Neutrophil (primary cell): ENCODE measurements around the gene B3GALT6.
"Not testable (repeated sequence)": the region's sequence is repeated elsewhere in the genome, so short reads cannot be mapped to it uniquely, and the experiment has no call there.

Source experiments
- H3K27ac ChIP-seq: fragments of 200-600 bp; sonication (generic); 2 replicates; pipeline ENCODE4 v1.5.1; 2016; ENCODE audit warnings: mild to moderate bottlenecking, moderate library complexity
- H3K27me3 ChIP-seq: fragments of 200-600 bp; sonication (generic); 2 replicates; pipeline ENCODE4 v1.6.0; 2016; ENCODE audit warnings: mild to moderate bottlenecking
- H3K36me3 ChIP-seq: fragments of 200-600 bp; sonication (generic); 2 replicates; pipeline ENCODE4 v1.5.1; 2017
- H3K4me1 ChIP-seq, 2 experiments: fragments of 200-600 bp in 1 of 2; sonication (generic) in 1 of 2; 1 replicate in 1 of 2; 2 replicates in 1 of 2; pipeline versions ENCODE4 v1.5.1 to v1.6.1; 2013 to 2016; ENCODE audit warnings: low read depth in 1 of 2, low read length in 1 of 2, mild to moderate bottlenecking in 1 of 2, moderate library complexity in 1 of 2; ENCODE audit not compliant: control insufficient read depth in 1 of 2, insufficient read depth in 1 of 2
- H3K4me3 ChIP-seq, 2 experiments: fragments of 200-600 bp in 1 of 2; sonication (generic) in 1 of 2; 1 replicate in 1 of 2; 2 replicates in 1 of 2; pipeline ENCODE4 v1.5.1; 2013 to 2016; ENCODE audit warnings: low read depth in 1 of 2, low read length in 1 of 2, mild to moderate bottlenecking in 1 of 2, moderate library complexity in 1 of 2
- H3K9me3 ChIP-seq: fragments of 200-600 bp; sonication (generic); 2 replicates; pipeline ENCODE4 v1.5.1; 2016
- CTCF ChIP-seq: fragments of 200-600 bp; sonication (generic); IDR thresholded peaks from 2 replicates; pipeline ENCODE4 v1.5.1; 2016; ENCODE audit warnings: antibody characterized with exemption

The B3GALT6 gene

GRCh38 chr1:1187938-1188337 lies 44.1 kb upstream of the B3GALT6 start:
- no peaks in the 10 kb centered on the region for H3K36me3 ChIP-seq
- H3K4me3 ChIP-seq = no peak overlapping the region
- no peaks in the 10 kb centered on the region for H3K9me3 ChIP-seq
- peaks cover 7 to 8% of the 10 kb centered on the region in 2 experiments for H3K4me1 ChIP-seq
- no peak for TF ChIP-seq CTCF
- no peak overlapping the region for H3K27ac ChIP-seq
- H3K27me3 ChIP-seq = peaks cover 15% of the 10 kb centered on the region

- no peaks in the 10 kb centered on the region for H3K9me3 ChIP-seq
- H3K27me3 ChIP-seq = peaks cover 12% of the 10 kb centered on the region
- H3K27ac ChIP-seq = no peak overlapping the region
- no peaks in the 10 kb centered on the region for H3K36me3 ChIP-seq
- no peak overlapping the region for H3K4me3 ChIP-seq
- H3K4me1 ChIP-seq = peaks cover 7 to 8% of the 10 kb centered on the region in 2 experiments
- TF ChIP-seq CTCF = no peak
Measured at GRCh38 chr1:1189111-1189510, 42.9 kb upstream of the B3GALT6 start.

GRCh38 chr1:1191734-1192133 lies 40.3 kb upstream of the B3GALT6 start:
- Histone ChIP-seq H3K36me3 (no peaks in the 10 kb centered on the region), H3K4me1 (peaks cover 7 to 8% of the 10 kb centered on the region in 2 experiments), H3K27me3 (peaks cover 27% of the 10 kb centered on the region), H3K4me3 (no peak overlapping the region), H3K9me3 (no peaks in the 10 kb centered on the region), H3K27ac (no peak overlapping the region)
- TF ChIP-seq CTCF = no peak

GRCh38 chr1:1194723-1195122 lies 37.3 kb upstream of the B3GALT6 start:
- TF ChIP-seq CTCF = no peak
- H3K4me3 ChIP-seq = no peak overlapping the region
- no peaks in the 10 kb centered on the region for H3K4me1 ChIP-seq
- H3K27ac ChIP-seq = no peak overlapping the region
- H3K36me3 ChIP-seq = no peaks in the 10 kb centered on the region
- H3K27me3 ChIP-seq = peaks cover 41% of the 10 kb centered on the region
- no peaks in the 10 kb centered on the region for H3K9me3 ChIP-seq

- not testable (repeated sequence) for H3K27ac ChIP-seq, H3K4me3 ChIP-seq, H3K36me3 ChIP-seq, H3K4me1 ChIP-seq, H3K9me3 ChIP-seq
- peaks cover 51% of the 10 kb centered on the region for H3K27me3 ChIP-seq
Measured at GRCh38 chr1:1195726-1196125, 36.3 kb upstream of the B3GALT6 start.

GRCh38 chr1:1196431-1197187 lies 35.4 kb upstream of the B3GALT6 start:
- Histone ChIP-seq H3K4me3 (no peak overlapping the region), H3K27ac (no peak overlapping the region), H3K9me3 (no peaks in the 10 kb centered on the region), H3K36me3 (no peaks in the 10 kb centered on the region), H3K27me3 (peaks cover 57% of the 10 kb centered on the region), H3K4me1 (peaks cover 0 to 3% of the 10 kb centered on the region in 2 experiments)
- TF ChIP-seq CTCF = no peak
